Stimulated activated naive CD8-positive, alpha-beta T cell treated with anti-CD3 and anti-CD28 coated beads, Interleukin-15, Interleukin-2, amounts not matched to agents 100 ng/mL and 50 ng/mL, for 24 hours (primary cell): ENCODE data around the gene CGREF1.
"Not testable (repeated sequence)": the region's sequence is repeated elsewhere in the genome, so short reads cannot be mapped to it uniquely, and the experiment has no call there.

Experiments used
- H3K27ac Mint-ChIP-seq: one replicate; pipeline ENCODE4 v1.8.0; 2021; ENCODE audit warnings: mild to moderate bottlenecking, mixed read lengths
- H3K27me3 Mint-ChIP-seq: one replicate; pipeline ENCODE4 v1.8.0; 2021; ENCODE audit warnings: mixed read lengths
- H3K36me3 Mint-ChIP-seq: one replicate; pipeline ENCODE4 v1.8.0; 2021; ENCODE audit warnings: low read depth, mixed read lengths
- H3K4me1 Mint-ChIP-seq: one replicate; pipeline ENCODE4 v1.8.0; 2021; ENCODE audit warnings: low read depth, mixed read lengths
- H3K4me3 Mint-ChIP-seq: one replicate; pipeline ENCODE4 v1.8.0; 2021; ENCODE audit warnings: mild to moderate bottlenecking, mixed read lengths
- H3K9me3 Mint-ChIP-seq: one replicate; pipeline ENCODE4 v1.8.0; 2021; ENCODE audit warnings: mixed read lengths

CGREF1 gene

DNA sequence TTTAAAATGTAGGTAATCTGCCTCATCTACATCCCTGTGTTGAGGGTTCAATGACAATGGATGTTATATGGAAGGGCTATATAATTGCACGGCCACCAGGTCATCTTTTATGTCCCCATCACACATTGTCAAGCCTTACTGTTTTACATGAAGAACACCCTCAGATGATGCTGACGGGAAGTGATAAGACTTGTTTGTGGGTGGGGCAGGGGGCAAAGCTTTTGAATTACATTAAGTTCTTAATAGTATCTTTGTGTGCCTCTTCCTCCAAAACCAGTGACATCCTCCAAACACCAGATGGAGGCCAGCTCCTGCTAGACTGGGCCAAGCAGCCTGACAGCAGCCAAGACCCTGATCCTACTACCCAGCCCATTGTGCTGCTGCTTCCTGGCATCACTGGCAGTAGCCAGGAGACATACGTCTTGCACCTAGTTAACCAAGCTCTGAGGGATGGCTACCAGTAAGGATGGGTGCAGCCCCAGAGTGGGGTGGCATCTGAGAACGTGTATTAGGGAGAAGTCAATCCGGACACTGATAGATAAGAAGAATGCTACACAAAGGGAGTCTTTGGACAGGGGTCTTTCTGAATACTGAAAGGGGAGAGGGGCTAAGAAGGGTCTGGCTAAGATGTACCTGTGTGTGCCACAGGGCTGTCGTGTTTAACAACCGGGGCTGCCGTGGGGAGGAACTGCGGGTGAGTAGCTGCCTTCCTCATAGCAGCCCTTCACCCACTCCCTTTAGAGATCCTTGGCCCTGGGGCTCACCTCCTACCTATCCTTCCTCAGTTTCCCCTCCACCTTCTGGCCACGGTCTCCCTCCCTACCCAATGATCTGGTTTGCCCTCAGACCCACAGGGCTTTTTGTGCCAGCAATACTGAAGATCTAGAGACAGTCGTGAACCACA is 10.0 kb upstream of the CGREF1 start:
- Mint-ChIP-seq H3K4me1 (peaks cover 19% of the 10 kb centered on the region), H3K9me3 (no peaks in the 10 kb centered on the region), H3K27me3 (no peaks in the 10 kb centered on the region), H3K27ac (no peak overlapping the region), H3K4me3 (no peak overlapping the region), H3K36me3 (peaks cover 33% of the 10 kb centered on the region)

- peaks cover 16% of the 10 kb centered on the region for H3K4me1 Mint-ChIP-seq
- no peaks in the 10 kb centered on the region for H3K27me3 Mint-ChIP-seq
- H3K36me3 Mint-ChIP-seq, result peaks cover 26% of the 10 kb centered on the region
- H3K9me3 Mint-ChIP-seq, result no peaks in the 10 kb centered on the region
- H3K27ac Mint-ChIP-seq, result no peak overlapping the region
- H3K4me3 Mint-ChIP-seq, result no peak overlapping the region
Observed at GRCh38 chr2:27127883-27128667, 9.1 kb upstream of the CGREF1 start.

GRCh38 chr2:27126252-27126710 is 7.4 kb upstream of the CGREF1 start:
- no peaks in the 10 kb centered on the region for H3K9me3 Mint-ChIP-seq
- H3K27me3 Mint-ChIP-seq, result peaks cover 11% of the 10 kb centered on the region
- H3K27ac Mint-ChIP-seq, result no peak overlapping the region
- H3K36me3 Mint-ChIP-seq, result peaks cover 13% of the 10 kb centered on the region
- no peak overlapping the region for H3K4me3 Mint-ChIP-seq
- peaks cover 12% of the 10 kb centered on the region for H3K4me1 Mint-ChIP-seq

- H3K4me1 Mint-ChIP-seq, result peaks cover 13% of the 10 kb centered on the region
- H3K27me3 Mint-ChIP-seq, result peaks cover 17% of the 10 kb centered on the region
- no peaks in the 10 kb centered on the region for H3K9me3 Mint-ChIP-seq
- no peak overlapping the region for H3K4me3 Mint-ChIP-seq
- H3K36me3 Mint-ChIP-seq, result peaks cover 9% of the 10 kb centered on the region
- H3K27ac Mint-ChIP-seq, result no peak overlapping the region
Observed at GRCh38 chr2:27125104-27125503, 6.2 kb upstream of the CGREF1 start.

- H3K27me3 Mint-ChIP-seq, result peaks cover 28% of the 10 kb centered on the region
Observed at GRCh38 chr2:27123302-27124150, 4.6 kb upstream of the CGREF1 start, which contains the start of gene ABHD1. Gene ABHD1 (plus strand): TSS chr2:27123815. CDS start chr2:27123949, 134 bp downstream.

DNA sequence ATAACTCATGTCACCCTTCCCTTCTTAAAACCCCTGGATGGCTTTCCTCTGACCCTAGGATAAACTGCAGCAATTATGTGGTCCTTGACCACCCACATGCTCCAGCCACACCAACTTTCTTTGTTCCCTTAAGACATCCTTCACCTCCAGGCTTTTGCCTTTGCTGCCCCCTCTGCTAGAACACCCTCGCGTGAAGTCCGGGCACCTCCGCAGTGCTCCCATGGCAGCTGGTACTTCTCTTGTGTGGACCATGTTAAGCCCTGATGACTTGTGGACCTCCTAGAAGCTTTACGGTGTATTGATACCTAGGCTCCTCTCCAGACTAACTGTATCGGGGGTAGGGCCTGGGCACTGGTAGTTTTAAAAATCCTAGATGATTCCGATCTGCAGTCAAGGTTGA is 3.9 kb upstream of the CGREF1 start:
- Mint-ChIP-seq H3K4me3 (peak overlapping the region; percentile 82), H3K4me1 (peaks cover 23% of the 10 kb centered on the region), H3K27ac (no peak overlapping the region), H3K36me3 (no peaks in the 10 kb centered on the region), H3K27me3 (peaks cover 31% of the 10 kb centered on the region), H3K9me3 (no peaks in the 10 kb centered on the region)

More at GRCh38 chr2:27123302-27124150, 4.6 kb upstream of the CGREF1 start, which contains the start of gene ABHD1:
- H3K4me3 Mint-ChIP-seq, result peak within 1 kb of the TSS; percentile 82
- peak within 1 kb of the TSS; percentile 72 for H3K27ac Mint-ChIP-seq
- H3K9me3 Mint-ChIP-seq, result no peaks in the 10 kb centered on the region
- no peaks in the 10 kb centered on the region for H3K36me3 Mint-ChIP-seq
- H3K4me1 Mint-ChIP-seq, result peaks cover 23% of the 10 kb centered on the region

GRCh38 chr2:27121906-27122305 is 3.0 kb upstream of the CGREF1 start:
- peaks cover 39% of the 10 kb centered on the region for H3K27me3 Mint-ChIP-seq
- H3K9me3 Mint-ChIP-seq, result no peaks in the 10 kb centered on the region
- no peaks in the 10 kb centered on the region for H3K36me3 Mint-ChIP-seq
- H3K4me1 Mint-ChIP-seq, result peaks cover 23% of the 10 kb centered on the region
- no peak overlapping the region for H3K4me3 Mint-ChIP-seq
- no peak overlapping the region for H3K27ac Mint-ChIP-seq

DNA sequence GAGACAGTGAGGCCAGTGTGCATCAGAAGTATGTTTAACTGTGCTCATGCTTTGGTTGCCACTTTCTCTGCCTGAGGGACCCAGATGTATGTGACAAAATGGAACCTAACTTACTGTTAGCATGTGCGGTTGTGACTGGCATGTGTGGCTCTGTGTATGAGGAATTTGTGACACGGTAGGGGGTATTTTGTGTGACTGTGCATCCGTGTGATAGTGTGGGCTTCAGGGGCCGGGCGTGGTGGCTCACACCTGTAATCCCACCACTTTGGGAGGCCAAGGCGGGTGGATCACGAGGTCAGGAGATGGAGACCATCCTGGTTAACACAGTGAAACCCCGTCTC is 372 bp upstream of the CGREF1 start:
- Mint-ChIP-seq H3K4me1 (peaks cover 23% of the 10 kb centered on the region), H3K27ac (peak overlapping the region; percentile 88), H3K27me3 (peaks cover 39% of the 10 kb centered on the region), H3K4me3 (peak overlapping the region; percentile 84)
- H3K9me3 Mint-ChIP-seq, H3K36me3 Mint-ChIP-seq: not testable (repeated sequence)

GRCh38 chr2:27117995-27118524 is 868 bp downstream of the CGREF1 start:
- Mint-ChIP-seq H3K27me3 (peaks cover 39% of the 10 kb centered on the region), H3K4me1 (peaks cover 14% of the 10 kb centered on the region), H3K9me3 (no peaks in the 10 kb centered on the region), H3K4me3 (peak overlapping the region; percentile 73), H3K27ac (no peak overlapping the region), H3K36me3 (no peaks in the 10 kb centered on the region)

DNA sequence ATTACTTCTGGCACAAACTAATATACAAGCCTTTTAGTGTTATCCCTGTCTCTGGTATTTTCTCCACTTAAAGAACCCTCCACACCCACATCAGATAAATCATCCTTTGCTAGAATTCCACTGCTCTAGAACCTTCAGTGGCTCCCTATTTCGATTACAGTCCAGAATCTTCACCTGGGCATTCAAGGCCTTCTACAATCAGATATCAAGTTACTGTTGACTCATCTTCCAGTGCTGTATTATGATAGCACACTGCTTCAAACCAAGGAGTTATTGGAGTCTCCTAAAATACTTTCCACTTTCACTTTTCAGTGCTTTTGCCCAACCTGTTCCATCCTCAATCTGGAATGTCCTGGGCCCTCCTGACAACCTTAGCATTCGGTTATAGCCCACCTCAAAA is 3.4 kb downstream of the CGREF1 start:
- Mint-ChIP-seq H3K9me3 (no peaks in the 10 kb centered on the region), H3K27ac (no peak overlapping the region), H3K27me3 (peaks cover 24% of the 10 kb centered on the region), H3K4me3 (no peak overlapping the region), H3K4me1 (peaks cover 11% of the 10 kb centered on the region), H3K36me3 (no peaks in the 10 kb centered on the region)

- H3K4me3 Mint-ChIP-seq, H3K4me1 Mint-ChIP-seq, H3K27ac Mint-ChIP-seq: not testable (repeated sequence)
Observed at GRCh38 chr2:27111392-27112078, 7.4 kb downstream of the CGREF1 start.

DNA sequence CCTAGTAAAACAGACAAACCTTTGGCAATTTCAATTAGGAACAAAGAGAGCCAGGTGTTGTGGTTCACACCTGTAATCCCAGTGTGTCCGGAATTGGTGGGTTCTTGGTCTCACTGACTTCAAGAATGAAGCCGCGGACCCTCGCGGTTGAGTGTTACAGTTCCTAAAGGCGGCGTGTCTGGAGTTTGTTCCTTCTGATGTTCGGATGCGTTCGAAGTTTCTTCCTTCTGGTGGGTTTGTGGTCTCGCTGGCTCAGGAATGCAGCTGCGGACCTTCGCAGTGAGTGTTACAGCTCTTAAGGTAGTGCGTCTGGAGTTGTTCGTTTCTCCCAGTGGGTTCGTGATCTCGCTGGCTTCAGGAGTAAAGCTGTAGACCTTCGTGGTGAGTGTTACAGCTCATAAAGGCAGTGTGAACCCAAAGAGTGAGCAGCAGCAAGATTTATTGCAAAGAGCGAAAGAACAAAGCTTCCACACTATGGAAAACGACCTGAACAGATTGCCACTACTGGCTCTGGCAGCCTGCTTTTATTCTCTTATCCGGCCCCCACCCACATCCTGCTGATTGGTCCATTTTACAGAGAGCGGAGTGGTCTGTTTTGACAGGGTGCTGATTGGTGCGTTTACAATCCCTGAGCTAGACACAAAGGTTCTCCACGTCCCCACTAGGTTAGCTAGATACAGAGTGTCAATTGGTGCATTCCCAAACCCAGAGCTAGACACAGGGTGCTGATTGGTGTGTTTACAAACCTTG is 8.2 kb downstream of the CGREF1 start:
- H3K27me3 Mint-ChIP-seq, H3K27ac Mint-ChIP-seq: not testable (repeated sequence)

More at GRCh38 chr2:27111392-27112078, 7.4 kb downstream of the CGREF1 start:
- H3K9me3 Mint-ChIP-seq, H3K36me3 Mint-ChIP-seq, H3K27me3 Mint-ChIP-seq: not testable (repeated sequence)

GRCh38 chr2:27109083-27109482 is 9.8 kb downstream of the CGREF1 start:
- H3K27me3 Mint-ChIP-seq, result peaks cover 3% of the 10 kb centered on the region

More for the DNA sequence above, 8.2 kb downstream of the CGREF1 start:
- H3K36me3 Mint-ChIP-seq, H3K4me3 Mint-ChIP-seq, H3K9me3 Mint-ChIP-seq, H3K4me1 Mint-ChIP-seq: not testable (repeated sequence)

More at GRCh38 chr2:27109083-27109482, 9.8 kb downstream of the CGREF1 start:
- Mint-ChIP-seq H3K9me3 (no peaks in the 10 kb centered on the region), H3K36me3 (no peaks in the 10 kb centered on the region), H3K4me1 (no peaks in the 10 kb centered on the region), H3K27ac (no peak overlapping the region), H3K4me3 (no peak overlapping the region)
